GM19395 (cell line): ENCODE measurements around the gene NEK5.
"Not testable (repeated sequence)": the region's sequence is repeated elsewhere in the genome, so short reads cannot be mapped to it uniquely, and the experiment has no call there.

ENCODE experiments used
- ATAC-seq: cut with Tn5 transposase; IDR thresholded peaks from one replicate; pipeline ENCODE4 v1.9.1; 2021; ENCODE audit warnings: mild to moderate bottlenecking, moderate library complexity; ENCODE audit not compliant: unreplicated experiment

NEK5 gene

DNA sequence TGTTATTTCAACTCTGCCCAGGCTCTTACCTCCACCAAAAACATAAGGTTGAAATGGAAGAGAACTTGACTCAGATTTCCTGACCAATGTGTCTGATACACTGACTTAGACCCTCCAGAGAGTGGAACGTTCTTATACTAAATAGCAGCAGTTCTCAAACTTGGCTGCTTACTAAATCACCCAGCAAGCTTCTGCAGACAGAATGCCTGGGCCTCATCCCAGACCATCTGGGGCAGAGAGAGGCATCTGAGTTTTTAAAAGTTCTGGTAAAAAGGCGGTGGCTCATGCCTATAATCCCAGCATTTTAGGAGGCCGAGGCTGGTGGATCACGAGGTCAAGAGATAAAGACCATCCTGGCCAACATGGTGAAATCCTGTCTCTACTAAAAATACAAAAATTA lies 46.3 kb downstream of the NEK5 start:
- no peak for ATAC-seq

DNA sequence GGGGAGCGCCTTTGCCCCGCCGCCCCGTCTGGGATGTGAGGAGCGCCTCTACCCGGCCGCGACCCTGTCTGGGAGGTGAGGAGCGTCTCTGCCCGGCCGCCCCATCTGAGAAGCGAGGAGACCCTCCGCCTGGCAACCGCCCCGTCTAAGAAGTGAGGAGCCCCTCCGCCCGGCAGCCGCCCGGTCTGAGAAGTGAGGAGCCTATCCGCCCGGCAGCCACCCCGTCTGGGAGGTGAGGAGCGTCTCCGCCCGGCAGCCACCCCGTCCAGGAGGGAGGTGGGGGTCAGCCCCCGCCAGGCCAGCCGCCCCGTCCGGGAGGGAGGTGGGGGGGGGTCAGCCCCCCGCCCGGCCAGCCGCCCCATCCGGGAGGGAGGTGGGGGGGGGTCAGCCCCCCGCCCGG lies 49.0 kb downstream of the NEK5 start:
- not testable (repeated sequence) for ATAC-seq

GRCh38 chr13:52070929-52071523 lies 57.8 kb downstream of the NEK5 start:
- no peak for ATAC-seq

GRCh38 chr13:52067237-52067636 lies 61.6 kb downstream of the NEK5 start:
- no peak for ATAC-seq

DNA sequence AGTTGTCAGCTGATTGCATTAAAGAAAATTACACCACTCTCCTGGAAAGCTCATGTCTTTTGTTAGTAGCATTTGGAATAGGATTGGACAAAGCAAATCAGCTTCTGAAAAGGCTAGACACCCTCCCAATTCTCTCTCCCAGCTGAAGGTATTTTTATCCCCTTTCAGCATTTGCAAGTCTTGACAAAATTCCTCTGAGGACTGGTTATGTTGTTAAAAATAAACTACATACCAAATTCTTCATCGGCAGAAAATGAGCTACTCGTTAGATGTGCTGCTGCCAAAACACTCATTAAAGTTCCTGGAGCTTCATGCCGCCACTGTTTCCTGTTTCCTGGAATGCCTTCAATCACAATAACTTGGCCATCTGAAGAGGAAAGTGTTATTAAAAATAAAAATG lies 67.3 kb downstream of the NEK5 start:
- no peak for ATAC-seq

DNA sequence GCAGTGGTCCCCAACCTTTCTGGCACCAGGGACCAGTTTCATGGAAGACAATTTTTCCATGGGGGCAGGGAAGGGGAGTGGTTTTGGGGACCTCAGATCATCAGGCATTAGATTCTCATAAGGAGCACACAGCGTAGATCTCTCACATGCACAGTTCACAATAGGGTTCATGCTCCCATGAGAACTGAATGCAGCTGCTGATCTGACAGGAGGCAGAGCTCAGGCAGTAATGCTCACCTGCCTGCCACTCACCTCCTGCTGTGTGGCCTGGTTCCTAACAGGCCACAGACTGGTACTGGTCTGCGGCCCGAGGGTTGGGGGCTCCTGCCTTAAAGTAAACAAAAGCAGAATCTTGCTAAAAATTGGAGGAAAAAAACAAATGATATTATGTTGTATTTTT lies 67.8 kb downstream of the NEK5 start:
- ATAC-seq, result not testable (repeated sequence)

- ATAC-seq, result no peak
Observed at GRCh38 chr13:52053460-52053859, 75.4 kb downstream of the NEK5 start.

DNA sequence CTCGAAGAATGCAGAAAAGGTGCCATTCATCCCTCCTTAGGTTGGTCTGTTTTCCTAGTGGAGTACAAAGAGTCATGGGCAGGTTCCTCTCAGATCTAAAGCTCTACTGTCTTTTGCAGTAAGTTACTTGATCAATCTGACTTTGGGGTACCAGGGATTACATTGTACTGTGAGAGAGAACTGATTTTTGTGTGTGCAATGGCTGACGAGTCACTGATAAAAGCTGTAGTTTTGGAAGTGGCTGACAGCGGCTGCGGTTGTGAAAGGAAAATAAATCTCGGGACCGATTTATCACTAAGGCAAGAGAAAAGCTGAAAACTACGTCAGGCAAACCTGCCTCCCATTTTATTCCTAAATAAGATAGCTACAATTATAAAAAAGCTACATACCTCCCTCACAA lies 77.5 kb downstream of the NEK5 start:
- no peak for ATAC-seq

DNA sequence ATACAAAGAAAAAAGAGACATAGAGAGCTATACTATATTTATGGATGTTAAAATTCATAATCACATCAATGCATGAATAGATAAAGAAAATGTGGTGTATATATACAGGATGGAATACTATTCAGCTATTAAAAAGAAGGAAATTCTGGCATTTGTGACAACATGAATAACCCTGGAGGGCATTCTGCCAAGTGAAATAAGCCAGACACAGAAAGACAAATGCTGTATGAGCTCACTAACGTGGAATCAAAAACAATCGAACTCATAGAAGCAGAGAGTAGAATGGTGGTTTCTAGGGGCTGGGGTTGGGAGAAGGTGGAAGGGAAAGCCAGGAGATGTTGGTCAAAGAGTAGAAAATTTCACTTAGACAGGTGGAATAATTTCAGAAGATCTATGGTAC lies 80.4 kb downstream of the NEK5 start:
- ATAC-seq, result no peak

GRCh38 chr13:52047463-52047862 lies 81.4 kb downstream of the NEK5 start:
- ATAC-seq, result no peak

DNA sequence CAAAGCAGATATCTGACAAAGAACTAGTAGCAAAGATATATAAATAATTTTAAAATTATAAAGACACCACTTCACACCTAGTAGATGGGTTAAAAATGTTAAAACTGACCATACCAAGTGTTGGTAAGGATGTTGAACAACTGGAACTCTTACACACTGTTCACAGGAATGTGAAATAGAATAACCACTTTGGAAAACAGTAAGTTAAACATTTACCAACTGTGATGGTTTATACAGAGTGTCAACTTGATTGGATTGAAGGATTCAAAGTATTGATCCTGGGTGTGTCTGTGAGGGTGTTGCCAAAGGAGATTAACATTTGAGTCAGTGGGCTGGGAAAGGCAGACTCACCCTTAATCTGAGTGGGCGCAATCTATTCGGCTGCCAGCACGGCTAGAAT lies 85.2 kb downstream of the NEK5 start:
- ATAC-seq, result no peak

- no peak for ATAC-seq
Observed at GRCh38 chr13:52036037-52036436, 92.8 kb downstream of the NEK5 start.

DNA sequence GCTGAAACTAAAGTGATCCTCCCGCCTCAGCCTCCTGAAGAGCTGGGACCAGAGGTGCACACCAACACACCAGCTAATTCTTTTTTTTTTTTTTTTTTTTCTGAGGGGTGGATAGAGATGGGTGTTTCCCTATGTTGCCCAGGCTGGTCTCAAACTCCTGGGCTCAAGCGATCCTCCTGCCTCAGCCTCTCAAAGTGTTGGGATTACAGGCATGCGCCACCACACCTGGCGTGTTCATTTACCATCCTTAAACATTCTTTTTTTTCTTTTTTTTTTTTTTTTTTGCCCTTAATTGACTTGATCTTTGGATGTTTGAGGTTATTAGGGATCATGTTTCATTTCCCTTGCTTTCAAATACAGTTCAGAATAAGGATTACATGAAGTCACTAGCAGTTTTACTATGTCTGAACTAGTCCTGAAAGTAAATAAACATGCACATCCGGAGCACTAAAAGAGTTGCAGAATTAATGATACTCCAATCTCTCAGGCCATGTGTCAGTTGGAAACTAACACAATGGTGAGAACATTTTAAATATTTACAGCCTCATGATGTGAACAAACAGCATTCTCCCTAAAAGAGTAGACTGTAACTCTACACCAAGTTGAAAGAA lies 94.2 kb downstream of the NEK5 start:
- ATAC-seq, result no peak

GRCh38 chr13:52033039-52033438 lies 95.8 kb downstream of the NEK5 start:
- ATAC-seq, result no peak

GRCh38 chr13:52030401-52030800 lies 98.5 kb downstream of the NEK5 start:
- not testable (repeated sequence) for ATAC-seq

DNA sequence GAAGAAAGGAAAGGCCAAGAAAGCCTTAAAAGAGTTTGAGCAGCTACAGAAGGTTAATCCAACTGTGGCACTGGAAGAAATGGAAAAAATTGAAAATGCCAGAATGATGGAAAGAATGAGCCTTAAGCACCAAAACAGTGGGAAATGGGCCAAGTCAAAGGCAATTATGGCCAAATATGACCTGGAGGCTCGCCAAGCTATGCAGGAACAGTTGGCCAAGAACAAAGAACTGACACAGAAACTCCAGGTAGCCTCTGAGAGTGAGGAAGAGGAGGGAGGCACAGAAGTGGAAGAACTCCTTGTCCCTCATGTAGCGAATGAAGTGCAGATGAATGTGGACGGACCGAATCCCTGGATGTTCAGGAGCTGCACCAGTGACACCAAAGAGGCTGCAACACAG lies 99.3 kb downstream of the NEK5 start:
- ATAC-seq, result no peak

- ATAC-seq, result no peak
Observed at GRCh38 chr13:52027832-52028231, 101.0 kb downstream of the NEK5 start.

DNA sequence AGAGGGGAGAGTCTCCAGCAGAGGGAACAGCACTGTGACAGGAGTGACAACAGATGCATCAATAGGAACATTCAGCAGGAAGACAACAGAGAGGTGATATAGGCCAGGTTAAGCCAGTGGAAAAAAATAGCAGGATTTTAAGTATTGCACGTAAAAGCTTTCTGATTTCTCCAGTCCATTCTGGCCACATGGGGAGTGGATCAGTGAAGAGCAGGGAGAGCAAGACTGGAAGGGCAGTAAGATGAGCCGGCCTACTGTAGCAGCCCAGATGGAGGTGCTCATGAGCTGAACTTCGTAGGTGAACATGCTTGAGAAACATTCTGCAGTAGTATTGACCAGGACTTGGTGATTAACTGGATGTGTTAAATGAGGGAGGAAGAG lies 102.6 kb downstream of the NEK5 start:
- no peak for ATAC-seq

DNA sequence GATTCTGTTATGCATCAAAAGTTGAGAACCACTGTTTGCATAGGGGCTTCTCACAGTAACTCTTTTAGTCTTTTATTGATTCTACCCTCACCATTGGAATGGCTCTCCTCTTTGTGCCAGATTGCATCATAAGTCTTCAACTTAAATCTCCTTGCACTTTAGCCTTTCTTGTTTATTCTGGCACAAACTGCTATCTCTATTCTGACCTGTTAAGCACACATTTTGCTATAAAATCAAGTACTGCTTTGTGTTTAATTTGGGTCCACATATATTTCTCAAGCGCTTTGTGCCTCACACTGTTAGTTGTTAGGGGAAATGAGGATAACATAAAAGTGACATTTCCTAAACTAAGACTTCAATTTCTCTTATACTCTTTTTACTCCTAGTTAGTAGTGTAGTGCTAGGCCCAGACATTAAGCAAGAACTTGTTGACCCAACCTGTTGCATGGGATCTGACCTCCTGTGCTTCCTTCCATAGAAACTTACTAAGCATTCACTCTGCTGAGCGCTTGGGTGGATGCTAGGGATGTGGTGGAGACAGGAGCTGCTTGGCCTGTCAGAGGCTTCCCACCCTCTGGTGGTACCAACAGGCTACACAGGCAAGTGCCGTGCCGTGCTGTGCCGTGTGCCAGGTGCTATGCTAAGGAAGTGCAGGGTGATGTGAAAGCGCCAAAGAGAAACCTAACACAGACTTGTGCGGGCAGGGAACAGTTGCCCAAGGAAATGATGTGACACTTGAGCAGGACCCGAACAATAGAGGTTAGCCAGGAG lies 103.2 kb downstream of the NEK5 start:
- ATAC-seq, result no peak

GRCh38 chr13:52024481-52024880 lies 104.4 kb downstream of the NEK5 start, which contains the start of gene UTP14C:
TSS of gene UTP14C (plus strand) at chr13:52024691. CDS start at chr13:52028805, 4,114 bp downstream.
- no peak for ATAC-seq

- ATAC-seq, result no peak
Observed at GRCh38 chr13:52022356-52022755, 106.5 kb downstream of the NEK5 start.

DNA sequence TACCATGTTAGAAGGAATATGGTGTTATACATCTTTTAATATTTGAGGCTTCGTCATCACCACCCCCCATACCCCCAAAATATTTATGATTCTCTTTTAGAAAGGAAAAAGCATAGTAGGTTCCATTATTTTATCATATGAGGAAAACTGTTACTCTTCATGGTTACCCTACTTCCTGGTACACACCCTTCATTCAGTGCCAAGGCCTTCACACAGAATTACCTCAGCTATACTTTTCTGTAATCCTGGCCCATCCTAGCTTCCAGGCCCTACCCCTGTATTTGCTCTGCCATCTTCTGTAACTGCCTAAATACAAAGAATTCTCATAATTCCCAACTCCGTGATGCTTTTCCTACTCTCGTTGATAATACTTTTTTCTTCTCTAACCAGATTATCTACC lies 108.7 kb downstream of the NEK5 start:
- ATAC-seq, result no peak
